ENCODE results near the gene TRAK1.

The TRAK1 gene

DNA sequence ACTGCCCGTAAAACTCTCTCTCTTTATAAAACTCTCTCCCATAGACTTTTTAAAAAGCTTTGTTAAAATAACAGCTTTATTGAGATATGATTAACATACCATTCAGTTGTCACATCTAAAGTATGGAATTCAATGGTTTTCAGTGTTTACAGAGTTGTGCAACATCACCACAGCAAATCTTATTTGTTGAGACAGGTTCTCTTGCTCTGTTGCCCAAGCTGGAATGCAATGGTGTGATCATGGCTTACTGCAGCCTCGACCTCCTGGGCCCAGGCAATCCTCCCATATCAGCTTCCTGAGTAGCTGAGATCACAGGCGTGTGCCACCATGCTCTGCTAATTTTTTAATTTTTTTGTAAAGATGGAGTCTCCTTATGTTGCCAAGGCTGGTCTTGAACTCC is 35.9 kb upstream of the TRAK1 start:
- Histone ChIP-seq H2AFZ (ENCODE audit: low read length) (no peak overlapping the region), H3K9me3 (replicated peaks; ENCODE audit: insufficient read depth, low read length) (no peaks in the 10 kb centered on the region), H3K79me2 (ENCODE audit: low read length) (peaks cover 88% of the 10 kb centered on the region), H3K4me3 (ENCODE audit: low read length) (no peak overlapping the region), H3K4me1 (ENCODE audit: low read length) (0 out of 2 replicates have a peak, but pooled peaks cover 5% of the 10 kb centered on the region), H4K20me1 (ENCODE audit: insufficient read depth, low read length) (peaks cover 3% of the 10 kb centered on the region; the same call in 1 of the 2 replicates), H3K9ac (ENCODE audit: low read length) (no peak overlapping the region), H3K9me2 (replicated peaks; ENCODE audit: insufficient read depth, low read length) (no peaks in the 10 kb centered on the region), H3F3A (ENCODE audit: insufficient read depth, low read length) (no peaks in the 10 kb centered on the region), H3K4me2 (ENCODE audit: low read depth, low read length) (no peak overlapping the region), H3K27ac (ENCODE audit: low read length) (no peak overlapping the region), H3K27me3 (replicated peaks; ENCODE audit: insufficient read depth, low read length) (no peaks in the 10 kb centered on the region), H3K36me3 (replicated peaks; ENCODE audit: insufficient read depth, low read length) (no peaks in the 10 kb centered on the region; the same call in 1 of the 2 replicates)
- TF ChIP-seq EZH2 (optimal IDR thresholded peaks at IDR 0.05; ENCODE audit: low read depth, low read length) (no peak), CTCF (IDR thresholded peaks at IDR 0.05; ENCODE audit: low read length) (no peak), EZH2phosphoT487 (IDR thresholded peaks at IDR 0.05; ENCODE audit: low read length) (no peak)
- DNase-seq = no peak

DNA sequence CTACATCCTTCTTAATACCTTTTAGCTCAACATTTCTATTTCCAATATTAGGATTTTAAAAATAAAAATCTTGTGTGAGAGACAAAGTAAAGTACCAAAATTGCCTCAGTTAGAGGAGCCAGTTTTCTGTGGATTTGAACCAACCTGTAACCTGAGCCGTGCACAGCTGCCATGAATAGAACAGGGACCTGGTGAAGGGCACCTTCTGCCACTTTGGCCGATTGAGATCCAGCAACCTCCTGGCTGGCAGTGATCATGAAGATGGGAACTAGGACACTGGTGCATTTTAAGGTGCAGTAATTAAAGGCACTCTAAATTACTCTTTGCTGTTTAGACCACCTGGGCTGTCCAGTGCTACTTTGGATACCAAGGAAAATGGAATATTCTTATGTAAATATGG is 34.3 kb upstream of the TRAK1 start:
- Histone ChIP-seq H3F3A (ENCODE audit: insufficient read depth, low read length) (no peaks in the 10 kb centered on the region), H3K27me3 (replicated peaks; ENCODE audit: insufficient read depth, low read length) (no peaks in the 10 kb centered on the region), H4K20me1 (ENCODE audit: insufficient read depth, low read length) (peaks cover 3% of the 10 kb centered on the region; the same call in 1 of the 2 replicates), H3K79me2 (ENCODE audit: low read length) (peaks cover 90% of the 10 kb centered on the region), H3K9me2 (replicated peaks; ENCODE audit: insufficient read depth, low read length) (no peaks in the 10 kb centered on the region), H3K9me3 (replicated peaks; ENCODE audit: insufficient read depth, low read length) (no peaks in the 10 kb centered on the region), H2AFZ (ENCODE audit: low read length) (no peak overlapping the region), H3K36me3 (replicated peaks; ENCODE audit: insufficient read depth, low read length) (no peaks in the 10 kb centered on the region; the same call in 1 of the 2 replicates), H3K9ac (ENCODE audit: low read length) (no peak overlapping the region), H3K4me2 (ENCODE audit: low read depth, low read length) (no peak overlapping the region), H3K4me1 (ENCODE audit: low read length) (0 out of 2 replicates have a peak, but pooled peaks cover 5% of the 10 kb centered on the region), H3K27ac (ENCODE audit: low read length) (no peak overlapping the region), H3K4me3 (ENCODE audit: low read length) (no peak overlapping the region)
- TF ChIP-seq EZH2 (optimal IDR thresholded peaks at IDR 0.05; ENCODE audit: low read depth, low read length) (no peak), EZH2phosphoT487 (IDR thresholded peaks at IDR 0.05; ENCODE audit: low read length) (no peak), CTCF (IDR thresholded peaks at IDR 0.05; ENCODE audit: low read length) (no peak)
- no peak for DNase-seq

GRCh38 chr3:42057561-42058211 is 33.5 kb upstream of the TRAK1 start:
- Histone ChIP-seq H3K27me3 (replicated peaks; ENCODE audit: insufficient read depth, low read length) (no peaks in the 10 kb centered on the region), H3K4me1 (ENCODE audit: low read length) (0 out of 2 replicates have a peak, but pooled peaks cover 5% of the 10 kb centered on the region), H2AFZ (ENCODE audit: low read length) (no peak overlapping the region), H3K9ac (ENCODE audit: low read length) (no peak overlapping the region), H3K9me3 (replicated peaks; ENCODE audit: insufficient read depth, low read length) (no peaks in the 10 kb centered on the region), H3K9me2 (replicated peaks; ENCODE audit: insufficient read depth, low read length) (no peaks in the 10 kb centered on the region), H4K20me1 (ENCODE audit: insufficient read depth, low read length) (peaks cover 3% of the 10 kb centered on the region; the same call in 1 of the 2 replicates), H3F3A (ENCODE audit: insufficient read depth, low read length) (no peaks in the 10 kb centered on the region), H3K27ac (ENCODE audit: low read length) (no peak overlapping the region), H3K79me2 (ENCODE audit: low read length) (peaks cover 90% of the 10 kb centered on the region), H3K4me2 (ENCODE audit: low read depth, low read length) (no peak overlapping the region), H3K36me3 (replicated peaks; ENCODE audit: insufficient read depth, low read length) (no peaks in the 10 kb centered on the region; the same call in 1 of the 2 replicates), H3K4me3 (ENCODE audit: low read length) (no peak overlapping the region)
- no peak for DNase-seq
- TF ChIP-seq EZH2 (optimal IDR thresholded peaks at IDR 0.05; ENCODE audit: low read depth, low read length) (no peak), EZH2phosphoT487 (IDR thresholded peaks at IDR 0.05; ENCODE audit: low read length) (no peak), CTCF (IDR thresholded peaks at IDR 0.05; ENCODE audit: low read length) (no peak)

Data from MM.1S (cell line).